NAMALWA (cell line): ENCODE results near the gene ALS2.
"Not testable (repeated sequence)": the region's sequence is repeated elsewhere in the genome, so short reads cannot be mapped to it uniquely, and the experiment has no call there.

Experiments
- DNase-seq: peaks from one replicate; pipeline ENCODE4 v3.0.0-alpha.2; 2015; ENCODE audit warnings: low spot score

Gene ALS2

DNA sequence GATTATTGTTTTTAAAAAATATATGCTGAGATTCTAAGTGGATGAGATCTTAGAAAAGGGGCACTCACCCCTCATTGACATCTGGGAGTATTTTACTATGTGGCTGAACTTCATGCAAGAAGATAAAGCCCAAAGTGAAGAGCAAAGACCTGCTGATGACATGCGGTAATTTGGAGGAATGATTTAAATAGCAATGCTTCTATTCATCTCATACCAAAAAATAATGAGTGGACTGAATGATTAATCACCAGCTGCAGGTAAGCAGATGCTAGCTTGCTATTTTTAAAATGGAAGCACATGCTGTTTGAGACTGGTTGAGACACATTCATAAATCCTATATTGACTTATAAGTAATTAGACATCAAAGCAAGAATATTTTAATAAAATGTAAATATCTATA lies 12.9 kb upstream of the ALS2 start:
- no peak for DNase-seq

DNA sequence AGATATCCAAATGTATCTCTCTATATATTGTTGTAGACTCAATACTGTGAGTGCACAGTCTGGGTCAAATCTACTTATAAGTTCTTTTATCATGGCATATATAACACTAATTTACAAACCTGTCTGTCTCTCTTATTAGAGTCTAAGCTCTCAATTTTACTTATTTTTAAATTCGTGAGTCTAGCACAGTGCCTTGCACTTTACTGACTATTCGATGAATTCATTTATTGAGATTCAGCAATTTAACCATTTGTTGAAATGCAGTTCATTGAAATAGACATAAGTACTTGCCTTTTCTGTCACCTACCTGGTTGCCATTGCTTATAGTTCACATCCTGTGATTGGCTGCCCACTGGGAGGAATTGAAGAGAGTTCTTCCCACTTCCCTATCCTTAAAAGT lies 10.3 kb upstream of the ALS2 start:
- no peak for DNase-seq

DNA sequence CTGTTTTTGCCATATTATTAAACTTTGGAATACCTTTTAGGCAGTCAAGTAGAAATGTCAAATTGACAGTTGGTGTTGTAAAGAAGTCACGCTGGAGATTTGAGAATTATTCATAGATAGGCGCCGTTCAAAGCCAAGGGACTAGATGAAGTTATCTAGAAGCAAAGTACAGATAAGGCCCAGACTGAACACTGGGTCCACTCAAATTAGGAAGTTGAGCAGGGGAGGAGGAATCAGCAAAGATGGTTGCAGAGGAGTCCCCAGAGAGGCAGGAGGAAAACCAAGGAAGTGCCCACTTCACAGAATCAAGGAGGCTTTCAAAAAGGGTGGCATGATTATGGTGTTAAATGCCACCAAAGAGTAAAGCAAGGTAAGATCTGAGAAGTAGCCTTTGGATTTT lies 9.6 kb upstream of the ALS2 start:
- no peak for DNase-seq

DNA sequence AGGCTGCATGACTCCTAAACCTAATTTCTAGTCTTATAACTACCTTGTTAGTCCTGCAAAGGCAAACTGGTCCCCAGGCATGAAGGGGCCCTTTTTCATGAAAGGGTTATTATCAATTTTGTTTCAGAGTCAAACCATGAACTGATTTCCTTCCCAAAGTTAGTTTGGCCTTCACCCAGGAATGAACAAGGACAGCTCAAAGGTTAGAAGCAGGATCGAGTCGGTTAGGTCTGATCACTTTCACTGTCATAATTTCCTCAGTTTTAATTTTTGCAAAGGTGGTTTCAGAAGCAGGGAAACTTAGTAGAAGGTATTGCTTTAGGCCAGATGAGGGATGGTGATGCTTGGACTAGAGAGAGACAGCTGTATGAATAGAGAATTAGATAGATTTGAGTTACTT lies 8.7 kb upstream of the ALS2 start:
- no peak for DNase-seq

DNA sequence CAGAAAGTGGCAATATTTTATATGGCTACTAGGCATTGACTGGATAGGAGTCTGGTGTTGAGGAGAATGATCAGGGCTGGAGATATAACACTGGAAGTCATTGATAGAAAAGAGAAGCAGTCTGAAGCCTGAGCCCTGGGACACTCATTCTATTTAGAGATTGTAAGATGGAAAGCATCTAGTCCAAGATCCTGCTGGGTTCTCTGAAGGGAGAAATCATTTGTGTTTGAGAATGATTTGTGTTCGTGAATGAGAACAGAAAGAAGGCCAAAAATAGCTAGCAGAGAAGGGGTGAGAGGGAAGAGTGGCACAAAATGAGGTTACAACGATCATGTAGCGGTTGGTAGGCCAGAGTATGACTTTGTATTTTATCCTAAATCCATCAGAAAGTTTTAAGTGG lies 7.6 kb upstream of the ALS2 start:
- no peak for DNase-seq

DNA sequence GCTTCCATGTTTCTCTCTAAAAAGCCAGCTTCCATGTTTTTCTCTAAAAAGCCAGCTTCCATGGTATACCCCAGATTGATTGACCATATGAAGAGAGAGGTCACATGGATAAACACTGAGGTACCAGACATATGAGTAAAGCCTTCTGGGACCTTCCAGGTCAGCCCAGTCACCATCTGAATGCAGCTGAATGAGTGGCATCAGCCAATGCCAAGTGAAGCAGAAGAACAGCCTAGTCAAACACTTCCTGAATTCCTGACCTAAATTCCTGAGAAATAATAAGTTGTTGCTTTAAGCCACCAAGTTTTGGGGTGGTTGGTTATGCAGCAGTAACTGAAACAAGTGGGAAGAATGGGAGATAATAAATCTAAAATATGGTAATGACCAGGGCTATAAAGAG lies 5.7 kb upstream of the ALS2 start:
- DNase-seq = no peak

DNA sequence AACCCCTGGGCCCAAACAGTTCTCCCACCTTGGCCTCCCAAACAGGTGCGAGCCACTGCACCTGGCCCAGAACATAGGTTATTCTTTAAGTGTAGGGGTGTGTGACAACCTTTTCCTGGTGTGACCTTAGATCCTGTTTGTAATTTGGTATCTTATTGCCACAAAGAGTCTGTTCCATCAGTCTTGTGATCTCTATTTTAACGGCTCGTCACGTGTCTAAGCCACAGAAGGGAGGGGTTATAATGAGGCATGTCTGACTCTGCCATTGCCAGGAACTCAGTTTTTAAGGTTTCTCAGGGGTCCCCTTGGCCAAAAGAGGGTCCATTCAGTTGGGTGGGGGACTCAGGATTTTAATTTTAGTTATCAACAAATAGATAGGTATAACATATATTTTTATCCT lies 4.4 kb upstream of the ALS2 start:
- DNase-seq = no peak

DNA sequence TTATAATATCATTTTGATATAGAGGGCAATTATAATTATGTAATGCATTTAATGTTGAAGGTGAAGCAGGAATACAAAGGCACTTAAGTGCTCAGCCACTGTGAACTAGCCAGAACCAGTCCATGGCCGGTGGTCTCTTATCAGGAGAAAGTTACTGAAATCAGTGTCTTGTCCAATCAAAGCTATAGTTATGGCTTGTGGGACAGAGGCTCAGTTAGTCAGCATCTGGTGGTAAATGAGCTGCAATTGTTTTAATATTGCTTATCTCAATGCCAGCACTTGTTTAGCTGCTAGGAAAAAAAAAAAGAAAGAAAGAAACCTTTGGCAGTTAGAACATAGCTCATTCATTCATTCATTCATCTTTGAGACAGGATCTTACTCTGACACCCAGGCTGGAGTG lies 3.8 kb upstream of the ALS2 start:
- no peak for DNase-seq

DNA sequence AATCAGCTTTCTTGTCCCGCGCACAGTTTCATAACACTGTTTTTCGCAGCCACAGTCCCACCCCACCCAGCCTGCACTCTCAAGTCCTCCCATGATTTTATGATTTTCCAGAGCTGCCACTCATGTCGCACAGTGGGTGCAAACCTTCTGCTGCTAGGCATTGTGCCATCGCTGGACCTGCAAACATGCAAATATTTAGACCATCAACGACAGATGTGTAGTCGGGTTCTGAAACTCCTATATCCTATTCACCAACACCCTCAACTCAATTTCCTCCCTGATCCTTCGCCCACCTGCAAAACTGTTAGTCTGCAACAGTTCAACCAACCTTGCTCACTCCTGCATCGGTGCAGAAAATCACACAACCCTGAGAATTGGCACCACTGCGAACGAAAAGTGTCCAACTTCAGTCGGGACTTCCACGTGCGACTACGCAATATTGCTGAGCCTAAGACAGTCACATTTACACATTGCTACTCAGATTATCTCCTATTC lies 871 bp upstream of the ALS2 start:
- DNase-seq = no peak

DNA sequence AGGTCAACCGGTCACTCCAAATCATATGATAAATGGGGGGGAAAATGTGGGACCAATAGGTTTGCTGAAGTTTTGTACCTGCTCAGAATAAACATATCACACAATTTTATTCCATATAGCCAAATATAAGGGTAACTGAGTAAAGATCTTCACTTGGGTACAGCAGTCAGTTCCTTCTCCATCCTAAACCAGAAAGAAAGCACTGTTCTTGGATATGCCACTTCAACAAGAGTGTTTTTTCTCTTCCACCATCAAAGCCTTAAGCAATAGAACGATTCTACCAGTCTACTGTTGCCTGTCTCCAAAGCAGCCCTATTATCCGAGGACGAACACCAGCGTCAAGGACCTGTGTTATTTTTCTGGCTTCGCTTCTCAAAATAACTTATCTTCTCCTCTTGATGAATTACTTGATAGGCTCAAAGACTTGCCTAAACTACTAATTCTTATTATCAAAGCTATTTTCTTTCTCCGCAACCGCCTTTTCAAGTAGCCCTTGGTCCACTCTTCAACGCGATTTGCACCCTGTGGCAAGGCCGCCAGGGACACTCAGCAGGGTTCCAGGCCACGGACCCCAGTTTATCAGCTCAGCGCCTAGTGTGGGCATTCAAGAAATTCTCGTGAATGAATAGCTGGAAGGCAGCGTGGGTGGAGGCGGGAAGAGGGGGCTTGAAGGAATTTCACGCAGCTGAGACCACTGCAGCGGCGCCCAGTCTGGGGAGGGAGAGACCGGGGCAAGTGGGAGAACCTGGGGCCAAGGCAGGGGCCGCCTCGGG lies 646 bp downstream of the ALS2 start:
- DNase-seq = no peak

DNA sequence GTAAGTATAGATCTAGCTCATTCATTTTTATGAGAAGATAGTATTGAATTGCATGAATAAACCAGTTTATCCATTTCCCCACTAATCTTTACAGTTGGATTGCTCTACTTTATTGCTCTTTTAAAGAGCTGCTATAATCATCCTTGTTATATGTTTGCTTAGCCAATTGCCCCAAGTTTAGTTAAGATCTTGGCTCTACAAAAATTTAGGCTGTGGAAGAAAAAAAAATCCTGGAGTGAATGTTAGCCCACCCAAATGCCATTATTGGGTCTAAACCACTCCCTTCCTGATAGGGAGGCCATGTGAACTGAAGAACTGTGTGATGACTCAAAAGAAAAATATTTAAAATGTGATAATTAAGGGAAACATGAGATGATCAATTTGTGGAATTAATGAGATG lies 2.9 kb downstream of the ALS2 start:
- DNase-seq = no peak

DNA sequence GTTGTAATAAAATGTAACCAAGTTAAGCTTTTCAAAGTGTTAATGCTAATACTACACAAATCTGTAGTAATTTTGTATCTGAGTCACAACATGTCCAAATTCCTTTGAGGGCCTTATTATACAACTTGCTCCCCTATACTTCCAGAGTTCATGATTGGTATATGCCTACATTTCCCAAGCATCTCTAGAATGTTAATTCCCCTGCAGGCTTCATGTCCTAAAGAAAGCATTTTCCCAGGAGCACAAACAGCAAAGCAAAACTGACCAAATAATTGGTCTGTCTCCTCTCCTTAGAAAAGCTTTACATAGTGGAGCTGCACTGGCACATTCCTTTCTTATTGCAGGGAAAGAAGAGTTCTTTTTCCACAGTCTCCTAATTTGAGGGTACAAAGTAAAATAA lies 3.7 kb downstream of the ALS2 start:
- no peak for DNase-seq

DNA sequence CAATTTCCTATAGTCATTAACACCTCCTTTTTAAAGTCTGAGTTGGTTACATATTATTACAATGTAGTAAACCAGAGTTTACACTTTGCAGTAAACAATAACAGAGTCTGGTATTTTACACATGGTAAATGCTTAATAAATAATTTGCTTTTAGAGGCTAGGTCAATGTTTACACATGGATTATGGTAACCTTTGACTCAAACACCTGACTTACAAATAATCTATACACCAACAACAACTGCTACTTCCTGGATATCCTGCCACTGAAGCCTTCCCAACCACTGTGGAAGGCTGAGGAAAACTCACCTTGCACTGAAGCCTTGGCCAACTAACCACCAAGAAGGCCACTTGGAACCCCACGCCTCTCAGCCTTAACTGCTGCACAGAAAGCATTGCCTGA lies 5.4 kb downstream of the ALS2 start:
- DNase-seq = no peak

DNA sequence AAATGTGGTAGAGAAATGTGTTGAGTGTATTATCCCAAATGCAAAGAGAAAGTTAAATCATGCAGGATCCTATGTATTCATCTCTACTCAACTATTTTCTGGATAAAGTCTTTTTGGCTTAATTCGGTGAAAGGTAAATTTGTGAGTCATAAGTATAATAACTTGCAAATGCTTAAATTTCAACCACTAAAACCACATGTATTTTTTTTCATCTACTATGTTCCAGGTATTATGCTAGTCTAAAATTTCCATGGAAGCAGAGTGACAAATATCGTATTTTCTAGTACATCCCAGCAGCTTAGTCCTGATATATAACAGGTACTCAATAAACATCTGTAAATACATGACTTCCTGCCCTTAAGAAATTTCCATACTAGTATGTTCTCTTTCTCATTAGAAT lies 6.2 kb downstream of the ALS2 start:
- no peak for DNase-seq

DNA sequence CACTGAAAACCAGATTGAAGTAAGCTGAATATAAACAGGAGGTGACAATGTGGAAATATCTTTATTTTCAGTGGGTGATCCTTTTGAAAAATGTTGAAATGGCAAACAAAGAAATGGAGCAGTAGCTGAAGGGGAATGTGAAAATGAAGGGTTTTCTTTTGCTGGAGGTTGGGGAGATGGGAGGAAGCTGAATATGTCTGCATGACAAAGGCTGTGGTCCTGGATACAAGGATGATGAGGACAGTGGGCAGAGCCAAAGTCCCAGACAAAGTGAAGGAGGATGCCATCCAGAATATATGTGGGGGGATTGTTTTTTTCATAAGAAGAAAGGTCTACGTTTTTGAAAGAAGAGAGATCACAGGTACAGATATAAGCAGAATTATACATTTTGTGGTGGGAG lies 6.7 kb downstream of the ALS2 start:
- no peak for DNase-seq

DNA sequence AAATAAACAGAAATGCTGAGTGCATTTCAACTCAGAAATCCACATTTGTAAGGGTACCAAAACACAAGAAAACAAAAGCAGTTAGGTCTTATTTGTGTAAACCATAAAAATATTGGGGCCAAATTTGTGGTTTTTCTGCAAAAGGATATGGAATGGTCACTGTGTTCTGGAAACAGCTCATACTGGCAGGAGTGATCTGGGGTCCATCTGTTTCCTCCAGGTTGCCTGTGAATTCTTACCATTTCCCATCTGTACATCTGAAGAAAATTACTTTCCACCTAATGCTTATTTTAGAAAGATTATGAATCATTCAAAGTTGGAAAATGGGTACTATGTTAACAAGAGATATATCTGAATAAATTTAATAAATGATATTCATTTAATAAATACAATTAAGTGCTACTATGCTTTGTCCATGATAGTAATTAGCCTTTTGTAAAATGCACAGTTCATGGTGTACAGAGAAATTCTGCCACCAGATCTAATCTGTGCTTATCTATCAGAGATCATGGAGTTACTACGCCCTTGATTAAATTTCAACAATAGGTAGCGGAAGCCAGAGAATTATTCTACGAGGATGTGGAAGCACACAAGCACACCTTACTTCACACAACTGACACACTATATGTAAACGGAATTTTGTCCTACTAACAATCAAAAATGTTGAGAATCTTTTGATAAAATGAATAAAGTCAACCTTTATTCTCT lies 10.9 kb downstream of the ALS2 start:
- DNase-seq = no peak

DNA sequence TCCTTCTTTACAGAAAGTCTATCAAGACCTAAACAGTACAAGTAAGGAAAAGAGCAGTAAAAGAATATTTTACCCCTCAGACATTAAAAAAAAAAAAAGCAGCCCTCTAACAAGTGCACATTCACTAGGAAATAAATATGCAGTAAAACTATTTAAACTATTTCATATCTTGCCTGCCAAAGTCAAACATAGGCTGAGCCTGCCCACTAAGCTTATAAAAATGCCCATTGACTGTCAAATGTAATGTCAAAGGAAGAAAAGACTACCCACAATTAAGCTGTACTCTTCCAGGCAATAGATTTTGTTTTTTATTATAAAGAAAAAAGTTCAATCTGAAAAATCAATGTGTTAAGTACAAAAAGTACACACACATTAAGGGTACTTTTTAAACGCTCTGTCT lies 11.8 kb downstream of the ALS2 start:
- DNase-seq = no peak

DNA sequence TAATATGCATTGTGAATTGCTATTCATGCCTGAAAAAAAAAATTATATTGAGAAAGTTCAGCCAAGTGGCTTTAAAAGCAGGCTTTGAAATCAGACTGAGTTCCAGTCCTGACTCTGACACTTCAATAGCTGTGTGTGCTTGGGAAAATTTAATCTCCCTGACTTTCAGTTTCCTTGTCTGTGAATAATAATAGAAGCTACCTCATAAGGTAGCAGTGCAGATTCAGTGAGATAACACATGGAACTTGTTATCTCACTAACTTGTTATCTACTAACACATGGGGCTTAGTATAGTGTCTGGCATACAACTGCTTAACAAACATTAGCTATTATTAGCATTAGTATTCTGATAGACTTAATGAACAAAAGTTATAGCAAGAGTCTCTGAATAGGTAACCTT lies 14.9 kb downstream of the ALS2 start:
- no peak for DNase-seq

DNA sequence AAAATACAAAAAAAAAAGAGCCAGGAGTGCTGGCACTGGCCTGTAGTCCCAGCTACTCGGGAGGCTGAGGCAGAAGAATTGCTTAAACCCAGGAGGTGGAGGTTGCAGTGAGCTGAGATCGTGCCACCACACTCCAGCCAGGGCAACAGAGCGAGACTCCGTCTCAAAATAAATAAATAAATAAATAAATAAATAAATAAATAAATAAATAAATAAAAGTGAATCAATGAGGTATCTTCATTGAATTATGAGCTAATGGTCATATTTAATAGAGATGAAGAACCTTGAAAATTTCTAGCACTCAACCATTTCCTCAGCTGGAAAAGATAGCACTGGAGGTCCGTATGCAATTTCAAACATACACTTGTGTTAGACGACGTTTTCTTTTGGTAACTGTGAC lies 16.3 kb downstream of the ALS2 start:
- DNase-seq = not testable (repeated sequence)

DNA sequence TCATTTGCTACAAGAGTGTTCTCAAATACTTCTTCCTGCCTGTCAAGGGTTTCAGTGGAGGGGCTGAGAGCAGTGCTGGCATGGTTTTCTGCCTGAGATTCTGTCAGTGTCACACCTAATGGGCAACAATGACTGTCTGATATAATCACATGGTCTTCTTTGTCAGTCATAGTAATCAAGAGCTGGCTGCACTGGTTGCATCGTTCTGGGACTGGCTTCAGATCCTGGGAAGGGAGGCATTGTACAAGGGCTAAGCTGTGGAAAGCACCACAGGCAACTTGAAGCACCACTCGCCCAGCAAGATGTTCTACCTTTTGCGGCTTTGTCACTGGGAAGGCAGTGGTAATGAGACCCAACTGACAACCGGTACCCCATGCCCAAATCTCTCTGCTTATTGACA lies 19.6 kb downstream of the ALS2 start:
- no peak for DNase-seq

DNA sequence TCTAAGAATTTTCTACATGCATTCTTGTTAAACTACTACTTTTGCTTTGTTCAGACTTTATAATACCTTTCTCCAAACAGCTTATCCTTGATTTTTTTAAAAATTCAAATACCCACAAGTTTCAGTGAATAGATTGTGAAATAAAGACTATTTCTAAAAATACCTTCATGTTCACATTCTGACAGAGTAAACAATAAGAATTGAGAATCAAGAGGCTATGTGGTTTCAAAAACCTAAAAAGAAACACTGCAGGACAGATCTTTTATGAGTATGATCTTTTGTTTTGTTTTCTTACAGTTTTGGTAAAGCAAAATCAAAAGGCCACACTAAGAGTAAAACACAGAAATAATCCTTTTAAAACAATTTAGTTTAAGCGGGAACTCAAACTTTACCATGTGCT lies 21.2 kb downstream of the ALS2 start:
- DNase-seq = no peak

DNA sequence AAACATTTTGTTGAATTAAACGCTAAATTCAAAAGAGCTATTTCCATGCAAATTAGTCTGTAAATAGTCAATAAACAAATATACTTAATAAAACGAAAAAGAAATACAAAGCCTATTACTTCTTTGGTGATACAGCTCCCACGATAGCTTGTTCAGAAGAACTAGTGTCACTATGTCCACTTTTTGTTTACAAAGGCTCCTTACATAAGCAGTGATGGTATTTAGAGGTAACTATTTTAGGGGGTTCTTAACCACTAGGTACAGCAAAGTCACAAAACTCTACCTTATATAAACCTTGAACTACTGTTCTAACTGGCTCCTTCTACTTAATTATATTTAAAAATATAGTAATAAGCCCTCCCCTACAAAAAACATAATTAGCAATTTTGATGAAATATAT lies 21.9 kb downstream of the ALS2 start:
- no peak for DNase-seq

DNA sequence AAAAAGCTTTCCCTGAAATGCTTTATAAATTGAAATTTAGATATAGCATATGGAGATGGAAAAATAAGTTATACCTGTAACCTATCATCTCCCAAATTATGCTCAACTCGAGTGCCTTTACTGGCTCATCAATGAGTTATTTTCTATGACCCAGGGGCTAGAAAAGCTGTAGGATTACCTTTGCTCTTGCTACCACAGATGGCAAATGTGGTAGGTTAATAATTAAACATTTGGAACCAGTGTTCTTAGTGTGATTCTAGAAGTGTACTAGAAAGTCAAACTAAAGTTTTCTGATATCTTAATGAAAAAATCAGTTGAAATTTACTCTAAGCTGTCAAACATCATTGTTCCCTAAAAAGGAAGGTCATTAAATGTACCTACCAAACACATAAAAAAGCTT lies 22.5 kb downstream of the ALS2 start:
- DNase-seq = no peak
